ENCODE measurements around the gene SEC14L5. TPM values are rescaled to one million over a fixed set of nuclear protein-coding genes. Genes with fewer than 3 reads are reported as not detected.

SEC14L5 gene
- total and polyA plus RNA-seq, 8 donors = 0.17 to 0.76 (median 0.39) TPM

DNA sequence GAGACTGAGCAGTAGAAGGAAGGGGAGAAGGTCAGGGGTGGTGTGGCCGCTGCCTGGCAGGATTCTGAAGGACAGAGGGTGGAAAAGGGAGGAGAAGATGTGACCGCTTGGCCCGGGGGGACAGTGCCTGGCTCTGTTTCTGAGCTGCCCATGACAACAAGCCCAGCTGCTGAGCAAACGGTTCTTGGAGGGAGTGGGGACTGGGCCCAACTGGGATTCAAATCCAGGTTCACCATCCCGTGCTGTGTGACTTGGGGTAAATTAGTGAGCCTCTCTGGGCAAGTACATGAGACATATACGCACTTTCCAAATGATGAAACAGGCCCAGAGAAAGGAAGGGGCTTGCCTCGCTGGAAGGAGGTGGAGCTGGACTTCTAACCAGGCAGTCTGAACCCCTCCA, 23.3 kb downstream of the SEC14L5 start:
- H3K27ac ChIP-seq = no peak overlapping the region
- intact Hi-C loops (cut with DNase I) = no loop called here
- TF ChIP-seq, protein P1, sequence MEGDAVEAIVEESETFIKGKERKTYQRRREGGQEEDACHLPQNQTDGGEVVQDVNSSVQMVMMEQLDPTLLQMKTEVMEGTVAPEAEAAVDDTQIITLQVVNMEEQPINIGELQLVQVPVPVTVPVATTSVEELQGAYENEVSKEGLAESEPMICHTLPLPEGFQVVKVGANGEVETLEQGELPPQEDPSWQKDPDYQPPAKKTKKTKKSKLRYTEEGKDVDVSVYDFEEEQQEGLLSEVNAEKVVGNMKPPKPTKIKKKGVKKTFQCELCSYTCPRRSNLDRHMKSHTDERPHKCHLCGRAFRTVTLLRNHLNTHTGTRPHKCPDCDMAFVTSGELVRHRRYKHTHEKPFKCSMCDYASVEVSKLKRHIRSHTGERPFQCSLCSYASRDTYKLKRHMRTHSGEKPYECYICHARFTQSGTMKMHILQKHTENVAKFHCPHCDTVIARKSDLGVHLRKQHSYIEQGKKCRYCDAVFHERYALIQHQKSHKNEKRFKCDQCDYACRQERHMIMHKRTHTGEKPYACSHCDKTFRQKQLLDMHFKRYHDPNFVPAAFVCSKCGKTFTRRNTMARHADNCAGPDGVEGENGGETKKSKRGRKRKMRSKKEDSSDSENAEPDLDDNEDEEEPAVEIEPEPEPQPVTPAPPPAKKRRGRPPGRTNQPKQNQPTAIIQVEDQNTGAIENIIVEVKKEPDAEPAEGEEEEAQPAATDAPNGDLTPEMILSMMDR (IDR thresholded peaks at IDR 0.05) = no peak
- H3K4me3 ChIP-seq = no peak overlapping the region
- DNase-seq (peak in 1 of 4 donors; percentile 43), ATAC-seq (no peak)
- no peaks in the 10 kb centered on the region for H3K36me3 ChIP-seq
- H3K4me1 ChIP-seq = no peaks in the 10 kb centered on the region
- peaks cover under 1 to 30% of the 10 kb centered on the region in 2 donors for H3K27me3 ChIP-seq
- H3K9me3 ChIP-seq = no peaks in the 10 kb centered on the region

DNA sequence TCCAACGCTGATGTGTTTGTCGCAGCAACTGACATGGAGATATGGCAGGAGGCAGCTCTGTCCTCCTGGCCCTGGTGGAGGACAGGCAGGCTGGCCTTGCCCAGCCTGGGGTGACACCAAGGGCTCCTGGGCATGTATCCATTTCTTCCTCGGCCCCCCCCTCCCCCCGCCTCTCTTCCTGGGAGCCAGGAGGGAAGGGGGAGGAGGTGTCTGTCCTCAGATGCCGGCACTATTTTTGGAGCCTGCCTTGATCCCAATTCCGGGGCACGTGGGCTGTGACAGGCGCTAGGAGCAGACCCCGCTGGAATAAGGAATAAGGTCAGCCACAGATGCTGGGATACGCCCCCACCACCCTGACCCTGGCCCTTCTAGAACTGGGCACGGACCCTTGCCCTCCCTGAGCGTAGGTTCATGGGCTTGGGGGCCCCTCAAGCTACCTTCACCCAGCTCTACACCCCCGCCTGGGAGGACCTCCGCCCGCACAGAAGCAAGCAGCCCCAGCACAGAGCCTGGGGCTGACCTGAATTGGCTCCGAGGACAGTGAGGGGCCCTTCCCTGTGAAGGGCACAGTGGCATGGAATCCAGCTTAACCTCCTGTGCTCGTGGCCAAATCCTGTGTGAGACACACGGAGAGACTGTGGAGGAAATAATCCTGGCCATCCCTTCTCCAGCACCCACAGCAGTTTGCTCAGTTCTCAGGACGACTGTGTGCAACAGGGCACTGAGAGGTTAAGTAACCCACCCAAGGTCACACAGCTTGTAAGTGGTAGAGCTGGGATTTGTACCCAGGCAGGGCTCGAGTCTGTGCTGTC, 24.1 kb downstream of the SEC14L5 start:
- intact Hi-C loops (cut with DNase I) = no loop called here
- TF ChIP-seq, protein P1 (IDR thresholded peaks at IDR 0.05) = no peak
- ATAC-seq (no peak), DNase-seq (peak in 1 of 4 donors; percentile 11)
- Histone ChIP-seq H3K4me3 (no peak overlapping the region), H3K9me3 (no peaks in the 10 kb centered on the region), H3K36me3 (no peaks in the 10 kb centered on the region), H3K27me3 (peaks cover 9 to 38% of the 10 kb centered on the region in 2 donors), H3K27ac (no peak overlapping the region), H3K4me1 (no peaks in the 10 kb centered on the region)

DNA sequence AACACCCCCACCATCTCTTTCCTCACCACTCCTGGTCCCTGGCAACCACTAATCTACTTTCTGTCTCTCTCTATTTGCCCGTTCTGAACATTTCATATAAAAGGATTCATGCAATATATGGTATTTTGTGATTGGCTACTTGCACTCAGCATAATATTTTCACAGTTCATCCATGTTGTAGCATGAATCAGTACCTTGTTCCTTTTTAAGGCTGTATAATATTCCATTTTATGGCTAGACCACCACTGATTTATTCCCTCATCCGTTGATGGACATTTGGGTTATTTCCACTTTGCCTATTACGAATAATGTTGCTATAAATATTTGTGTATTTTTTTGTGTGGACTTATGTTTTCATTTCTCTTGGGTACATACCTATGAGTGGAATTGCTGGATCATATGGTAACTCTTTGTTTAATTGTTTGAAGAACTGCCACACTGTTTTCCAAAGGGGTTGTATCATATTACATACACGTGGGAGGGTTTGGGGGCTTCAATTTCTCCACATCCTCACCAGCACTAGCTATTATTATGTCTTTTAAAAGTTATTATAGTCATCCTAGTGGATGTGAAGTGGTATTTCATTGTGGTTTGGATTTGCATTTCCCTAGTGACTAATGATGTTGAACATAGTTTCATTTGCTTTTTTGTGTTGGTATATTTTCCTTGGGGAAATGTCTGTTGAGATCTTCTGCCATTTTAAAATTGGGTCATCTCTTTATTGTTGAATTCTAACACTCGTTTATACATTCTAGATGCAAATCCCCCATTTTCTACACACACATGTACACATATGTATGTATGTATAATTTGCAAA, 26.3 kb downstream of the SEC14L5 start:
- ATAC-seq = no peak
- no peak overlapping the region for H3K4me3 ChIP-seq
- TF ChIP-seq, protein P1 (IDR thresholded peaks at IDR 0.05) = no peak

DNA sequence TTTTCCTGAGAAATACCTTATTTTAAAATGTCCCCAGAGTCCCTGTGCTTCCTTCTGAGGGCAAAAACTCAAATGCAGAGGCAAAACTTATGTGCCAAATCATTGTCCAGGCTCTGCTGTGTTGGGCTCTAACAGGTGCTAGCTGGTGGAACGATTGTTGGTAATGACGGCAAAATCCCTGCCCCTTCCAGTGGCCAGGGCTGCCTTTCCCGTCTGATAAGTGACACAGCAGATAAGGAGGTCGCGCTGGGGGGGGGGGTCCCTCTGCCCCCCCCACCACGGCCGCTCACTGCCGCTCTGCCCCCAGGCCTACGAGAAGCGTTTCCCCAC, 29.1 kb downstream of the SEC14L5 start:
- Histone ChIP-seq H3K4me3 (no peak overlapping the region), H3K4me1 (no peaks in the 10 kb centered on the region), H3K27ac (no peak overlapping the region), H3K36me3 (no peaks in the 10 kb centered on the region), H3K27me3 (peaks cover 30 to 74% of the 10 kb centered on the region in 2 donors), H3K9me3 (no peaks in the 10 kb centered on the region)
- ATAC-seq (no peak), DNase-seq (no peak)
- TF ChIP-seq, protein P1 (IDR thresholded peaks at IDR 0.05) = no peak
- intact Hi-C loops (cut with DNase I) = no loop called here

More for the DNA sequence above, 26.3 kb downstream of the SEC14L5 start:
- Histone ChIP-seq H3K9me3 (no peaks in the 10 kb centered on the region), H3K27ac (no peak overlapping the region), H3K27me3 (peaks cover 27 to 59% of the 10 kb centered on the region in 2 donors), H3K36me3 (no peaks in the 10 kb centered on the region), H3K4me1 (no peaks in the 10 kb centered on the region)
- intact Hi-C loops (cut with DNase I) = no loop called here
- no peak for DNase-seq
